ENCODE results near the gene DPPA5. TPM values are rescaled to one million over a fixed set of nuclear protein-coding genes. Genes with fewer than 3 reads are reported as not detected.

DPPA5 gene
- total RNA-seq, 1 donor from 2014 or later, result not detected

GRCh38 chr6:73368675-73369074 is 14.6 kb upstream of the DPPA5 start:
- no peak for DNase-seq
- H3K4me3 ChIP-seq, result no peak overlapping the region
- no peak overlapping the region for H3K27ac ChIP-seq
- no peaks in the 10 kb centered on the region for H3K4me1 ChIP-seq
- no peak for ATAC-seq
- intact Hi-C loops (cut with DNase I), result no loop called here
- peaks cover 8% of the 10 kb centered on the region for H3K9me3 ChIP-seq
- no peak for TF ChIP-seq CTCF (IDR thresholded peaks at IDR 0.05)
- no peaks in the 10 kb centered on the region for H3K36me3 ChIP-seq
- H3K27me3 ChIP-seq (ENCODE audit: low read depth), result no peaks in the 10 kb centered on the region

- Histone ChIP-seq H3K36me3 (no peaks in the 10 kb centered on the region), H3K27ac (no peak overlapping the region), H3K9me3 (peaks cover 8% of the 10 kb centered on the region), H3K4me1 (no peaks in the 10 kb centered on the region), H3K27me3 (ENCODE audit: low read depth) (no peaks in the 10 kb centered on the region), H3K4me3 (no peak overlapping the region)
- no peak for DNase-seq
- intact Hi-C loops (cut with DNase I), result no loop called here
- no peak for TF ChIP-seq CTCF (IDR thresholded peaks at IDR 0.05)
- no peak for ATAC-seq
Measured at GRCh38 chr6:73367761-73368355, 13.8 kb upstream of the DPPA5 start.

- no peaks in the 10 kb centered on the region for H3K9me3 ChIP-seq
- no peaks in the 10 kb centered on the region for H3K36me3 ChIP-seq
- H3K4me1 ChIP-seq, result no peaks in the 10 kb centered on the region
- no peak overlapping the region for H3K27ac ChIP-seq
- no peak for ATAC-seq
- no peaks in the 10 kb centered on the region for H3K27me3 ChIP-seq (ENCODE audit: low read depth)
- no peak overlapping the region for H3K4me3 ChIP-seq
- no peak for TF ChIP-seq CTCF (IDR thresholded peaks at IDR 0.05)
- no peak for DNase-seq
- intact Hi-C loops (cut with DNase I), result no loop called here
Measured at GRCh38 chr6:73364549-73364948, 10.5 kb upstream of the DPPA5 start.

GRCh38 chr6:73364121-73364520 is 10.0 kb upstream of the DPPA5 start:
- no peaks in the 10 kb centered on the region for H3K27me3 ChIP-seq (ENCODE audit: low read depth)
- H3K9me3 ChIP-seq, result no peaks in the 10 kb centered on the region
- ATAC-seq (no peak), DNase-seq (no peak)
- intact Hi-C loops (cut with DNase I), result no loop called here
- no peaks in the 10 kb centered on the region for H3K36me3 ChIP-seq
- TF ChIP-seq CTCF (IDR thresholded peaks at IDR 0.05), result no peak
- H3K27ac ChIP-seq, result no peak overlapping the region
- H3K4me1 ChIP-seq, result no peaks in the 10 kb centered on the region
- H3K4me3 ChIP-seq, result no peak overlapping the region

- no peak overlapping the region for H3K4me3 ChIP-seq
- DNase-seq (no peak), ATAC-seq (no peak)
- no peaks in the 10 kb centered on the region for H3K4me1 ChIP-seq
- H3K36me3 ChIP-seq, result no peaks in the 10 kb centered on the region
- H3K9me3 ChIP-seq, result no peaks in the 10 kb centered on the region
- no peak overlapping the region for H3K27ac ChIP-seq
- intact Hi-C loops (cut with DNase I), result no loop called here
- no peak for TF ChIP-seq CTCF (IDR thresholded peaks at IDR 0.05)
- H3K27me3 ChIP-seq (ENCODE audit: low read depth), result no peaks in the 10 kb centered on the region
Measured at GRCh38 chr6:73363537-73363875, 9.4 kb upstream of the DPPA5 start.

All from lower lobe of right lung (tissue), 2 donors.